SK-MEL-5 (cell line): ENCODE measurements around the gene MEF2D. TPM values are rescaled to one million over a fixed set of nuclear protein-coding genes. Genes with fewer than 3 reads are reported as not detected.
A peak's percentile ranks its signal among the peaks of the same experiment; 100 is the strongest.

ENCODE experiments used
- DNase-seq: peaks from one replicate; pipeline ENCODE4 v3.0.0-alpha.2; 2016; ENCODE audit warnings: low read depth, low spot score
- in situ Hi-C: cut with HindIII; loops from 2 replicates; pipeline ENCODE4 v1.10.0; 2016; ENCODE audit warnings: low sequenced_read_pairs, high pct_unique_total_duplicates, low pct_unique_long_range_greater_than_20kb
- total RNA-seq: library from RNA; depleted of rRNA; stranded (reverse); fragments of >200 nt; shearing (Covaris generic); gene quantifications from 2 replicates; pipeline ENCODE4 v1.2.3, GENCODE V29; 2014

The MEF2D gene
- total RNA-seq, 1 experiment from 2014 or later: 19.9 TPM

DNA sequence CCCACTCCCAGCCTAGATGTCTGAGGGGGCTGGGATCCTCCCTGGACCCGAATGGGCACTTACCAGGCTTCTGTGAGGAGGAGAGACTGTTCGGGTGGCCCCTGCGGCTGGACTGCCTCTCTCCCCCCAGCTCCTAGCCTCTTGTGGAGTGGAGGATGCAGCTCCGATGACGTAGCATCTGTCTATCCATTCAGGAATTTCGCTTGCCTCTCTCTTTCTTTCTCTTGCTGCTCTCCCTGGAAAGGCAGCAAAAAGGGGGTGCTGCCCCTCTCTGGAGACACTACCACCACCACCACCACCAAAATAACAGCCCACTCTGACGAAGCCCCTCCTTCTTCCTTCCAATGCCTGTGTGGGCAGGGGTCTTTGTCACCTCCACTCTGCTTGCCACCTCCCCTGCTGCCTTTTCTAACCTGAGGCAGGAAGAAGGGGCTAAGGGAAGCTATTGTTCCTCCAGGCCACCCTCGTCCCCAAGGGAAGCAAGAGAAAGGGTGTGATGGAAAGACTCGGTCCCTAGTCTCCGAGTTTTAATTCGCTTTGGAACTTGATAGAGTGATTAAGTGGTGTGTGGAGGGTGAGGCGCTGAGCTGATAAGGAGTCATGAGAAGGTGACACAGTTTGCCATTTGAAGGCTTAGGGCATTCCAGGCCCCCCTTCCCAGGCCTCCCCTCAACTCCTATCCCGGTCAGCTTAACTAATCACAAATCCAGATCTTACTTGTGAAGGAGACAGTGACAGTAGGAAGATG is 71.1 kb downstream of the MEF2D start:
- in situ Hi-C loops: no loop called here
- no peak for DNase-seq

DNA sequence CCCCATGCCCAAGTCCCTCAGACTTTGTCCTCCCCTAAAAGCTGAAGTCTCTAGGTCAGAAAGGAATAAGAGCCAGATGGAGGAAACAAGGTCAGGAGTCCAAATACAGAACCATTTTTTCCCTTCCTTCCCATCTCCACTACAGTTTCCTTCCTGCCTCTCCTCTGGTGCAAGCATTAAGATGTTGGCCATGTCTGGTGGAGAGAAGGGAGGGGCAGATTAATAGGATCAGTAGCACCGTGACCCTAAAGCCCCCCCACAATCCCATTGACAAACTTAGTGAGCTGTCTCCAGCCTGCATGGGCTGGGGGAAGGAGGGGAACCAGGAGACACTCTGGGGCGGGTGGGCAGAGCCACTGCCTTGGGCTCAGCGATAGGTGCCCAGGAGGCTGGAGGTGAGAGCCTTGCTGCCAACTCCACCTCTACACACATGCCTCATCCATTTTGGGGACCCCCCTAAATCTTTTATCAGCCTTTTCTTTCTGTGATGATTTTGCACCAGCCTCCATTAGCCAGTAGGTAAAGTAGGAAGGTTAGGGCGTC is 71.8 kb downstream of the MEF2D start:
- in situ Hi-C loops: no loop called here
- no peak for DNase-seq

DNA sequence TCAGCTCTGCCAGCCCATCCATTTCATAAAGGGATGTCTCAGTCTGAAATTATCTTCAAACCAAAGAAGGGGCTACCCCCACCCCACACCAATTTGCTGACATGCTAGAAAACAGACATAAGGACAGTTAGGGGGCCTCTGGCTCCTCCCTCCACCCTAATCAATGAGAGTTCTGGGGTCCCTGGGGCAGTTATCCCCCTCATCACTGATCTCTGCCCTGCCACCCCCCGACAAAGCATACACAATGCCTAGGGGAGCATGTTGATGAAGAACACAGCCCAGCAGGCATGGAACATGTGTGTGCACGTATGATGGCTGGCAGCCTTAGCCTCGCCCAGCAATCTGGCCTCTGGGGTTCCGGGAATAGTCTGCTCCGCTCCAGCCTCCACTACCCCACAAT is 72.6 kb downstream of the MEF2D start:
- no peak for DNase-seq
- in situ Hi-C loops: no loop called here

DNA sequence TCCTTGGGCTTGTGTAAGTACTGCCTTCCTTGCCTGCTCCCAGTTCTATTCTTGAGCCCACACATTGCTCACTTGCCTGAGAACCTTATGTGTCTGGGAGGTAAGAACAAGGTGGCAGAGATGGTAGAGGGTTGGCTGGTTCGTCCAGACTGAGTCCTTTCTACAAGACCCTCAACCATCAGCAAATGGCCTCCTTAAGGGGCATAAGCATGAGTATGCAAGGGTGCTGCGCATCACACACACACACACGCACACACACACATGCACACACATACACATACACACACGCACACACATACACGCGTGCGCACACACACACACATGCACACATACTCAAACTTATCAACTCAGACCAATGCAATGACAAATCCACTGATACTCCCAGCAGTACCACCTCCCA is 74.6 kb downstream of the MEF2D start:
- DNase-seq: no peak
- in situ Hi-C loops: no loop called here

DNA sequence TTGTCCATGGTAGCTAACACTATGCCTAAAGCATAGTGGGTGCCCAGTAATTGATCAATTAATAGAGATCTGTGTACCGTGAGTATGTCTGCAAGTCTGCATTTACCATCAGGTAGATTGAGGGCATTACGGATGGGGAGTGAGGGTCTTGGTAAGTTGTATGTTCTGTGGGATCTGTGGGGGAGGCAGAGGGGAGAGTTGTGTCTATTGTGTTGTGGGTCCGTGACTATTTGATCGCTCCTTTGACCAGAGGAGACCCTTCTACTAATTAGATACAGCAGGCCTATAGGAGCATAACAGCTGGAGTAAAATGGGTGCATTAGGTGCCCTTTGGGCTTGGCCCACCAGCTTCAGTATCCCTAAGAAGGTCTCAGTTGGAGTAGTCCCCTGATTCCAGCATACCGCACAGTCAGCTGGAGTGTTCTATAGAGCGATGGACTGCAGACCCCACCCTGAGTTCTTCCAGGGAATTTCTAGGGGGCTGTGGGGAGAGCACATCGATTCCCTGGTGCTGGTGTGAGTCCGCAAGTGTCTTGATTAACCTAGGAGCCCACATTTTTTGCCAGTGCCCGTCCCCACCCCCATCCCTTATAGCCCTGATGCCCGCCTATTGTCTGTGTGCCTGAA is 75.7 kb downstream of the MEF2D start:
- in situ Hi-C loops: no loop called here

DNA sequence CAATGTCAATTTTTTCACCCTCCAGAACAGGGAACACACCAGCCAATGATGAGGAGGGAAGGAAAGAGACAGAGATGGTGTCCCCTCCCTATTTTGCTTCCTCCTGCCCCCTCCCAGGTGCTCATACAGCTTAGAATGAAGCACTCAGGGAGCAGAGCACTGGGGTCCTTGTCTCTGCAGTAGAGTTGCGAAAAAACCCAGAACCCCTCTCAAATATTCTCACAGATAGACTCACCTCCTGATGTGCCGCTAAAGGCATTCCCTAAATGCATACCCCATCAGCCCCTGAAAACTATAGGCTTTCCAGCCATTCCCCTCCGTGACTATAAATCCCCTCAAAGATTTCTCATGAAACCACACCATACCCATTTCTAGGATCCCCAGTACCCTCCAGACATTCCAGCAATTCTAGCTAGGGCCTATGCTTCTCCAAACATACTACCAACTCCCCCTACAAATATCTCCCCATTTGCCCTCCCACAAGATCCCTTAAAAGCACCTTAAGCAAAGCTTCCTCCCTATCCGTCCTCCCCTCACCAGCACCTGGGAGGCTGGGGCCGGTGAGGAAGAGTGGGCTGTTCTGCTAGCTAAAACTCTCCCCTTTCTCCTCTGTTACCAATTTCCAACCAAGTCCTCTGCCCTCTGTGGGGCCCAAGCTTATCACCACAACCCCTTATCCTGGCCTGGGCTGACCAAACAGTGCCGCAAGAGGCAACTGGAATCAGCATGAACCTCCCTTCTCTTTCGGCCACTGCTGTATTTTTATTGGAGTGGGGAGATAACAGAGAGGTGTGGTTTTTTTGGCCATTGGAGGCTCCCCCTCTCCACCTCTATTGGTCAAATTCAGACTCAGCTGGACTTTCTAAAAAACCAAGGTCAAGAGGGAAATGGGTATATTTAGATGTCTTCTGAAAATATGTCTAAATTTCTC is 76.9 kb downstream of the MEF2D start:
- in situ Hi-C loops: no loop called here
- DNase-seq: no peak

More for the DNA sequence above, 75.7 kb downstream of the MEF2D start:
- no peak for DNase-seq

DNA sequence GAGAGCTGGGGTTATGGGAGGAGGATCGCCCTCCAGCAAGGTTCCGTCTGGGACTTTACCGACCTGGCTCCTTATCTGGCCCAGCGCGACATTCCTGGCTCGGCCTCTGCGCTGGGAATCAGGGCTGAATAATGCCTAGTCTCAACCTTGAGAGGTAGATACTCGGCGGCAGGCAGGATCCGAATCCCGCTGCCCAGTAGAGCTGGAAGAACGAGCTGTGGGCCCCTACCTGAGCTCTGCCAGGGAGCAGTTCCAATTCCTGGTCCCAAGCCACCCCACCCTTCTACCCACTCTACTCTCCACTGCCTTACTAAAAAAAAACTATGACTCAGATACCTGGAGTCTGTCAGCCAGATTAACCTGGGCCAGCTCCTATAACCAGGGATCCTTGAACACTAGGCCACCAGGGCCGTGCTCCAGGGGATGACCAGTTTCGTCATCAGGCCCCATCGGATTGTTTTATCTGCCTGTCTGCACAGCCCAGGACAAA is 77.9 kb downstream of the MEF2D start:
- DNase-seq: no peak
- in situ Hi-C loops: no loop called here

DNA sequence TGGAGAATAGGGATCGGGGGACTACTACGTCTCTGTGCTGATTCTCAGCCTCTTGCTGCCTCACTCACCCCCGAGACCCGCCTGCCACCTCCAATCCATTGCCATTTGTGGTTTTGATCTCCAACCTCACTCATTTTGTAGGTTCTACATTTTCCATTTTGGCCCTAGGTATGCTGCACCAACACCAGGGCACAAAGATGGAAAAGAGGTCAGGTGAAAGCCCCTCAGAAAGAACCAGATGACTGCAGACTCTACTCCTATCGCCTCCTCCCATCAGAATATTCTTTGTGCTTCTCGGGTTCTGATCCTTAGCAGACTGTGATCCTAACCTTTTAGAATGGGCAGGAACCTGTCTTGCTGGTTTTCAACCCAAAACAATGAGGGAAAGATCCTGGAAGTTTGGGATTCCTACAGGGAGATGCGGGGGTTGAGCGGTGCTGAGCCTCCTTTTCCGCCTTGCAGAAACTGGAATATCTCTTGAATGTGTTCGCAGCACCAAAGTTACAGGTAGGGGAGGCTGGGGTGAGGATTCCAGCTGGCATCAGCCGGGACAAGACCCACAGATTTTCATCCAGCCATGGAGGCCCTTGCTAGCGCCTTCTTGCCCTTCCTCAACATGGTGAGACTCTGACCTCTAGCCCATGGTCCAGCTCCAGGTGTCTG is 78.5 kb downstream of the MEF2D start:
- in situ Hi-C loops: no loop called here
- DNase-seq: no peak

DNA sequence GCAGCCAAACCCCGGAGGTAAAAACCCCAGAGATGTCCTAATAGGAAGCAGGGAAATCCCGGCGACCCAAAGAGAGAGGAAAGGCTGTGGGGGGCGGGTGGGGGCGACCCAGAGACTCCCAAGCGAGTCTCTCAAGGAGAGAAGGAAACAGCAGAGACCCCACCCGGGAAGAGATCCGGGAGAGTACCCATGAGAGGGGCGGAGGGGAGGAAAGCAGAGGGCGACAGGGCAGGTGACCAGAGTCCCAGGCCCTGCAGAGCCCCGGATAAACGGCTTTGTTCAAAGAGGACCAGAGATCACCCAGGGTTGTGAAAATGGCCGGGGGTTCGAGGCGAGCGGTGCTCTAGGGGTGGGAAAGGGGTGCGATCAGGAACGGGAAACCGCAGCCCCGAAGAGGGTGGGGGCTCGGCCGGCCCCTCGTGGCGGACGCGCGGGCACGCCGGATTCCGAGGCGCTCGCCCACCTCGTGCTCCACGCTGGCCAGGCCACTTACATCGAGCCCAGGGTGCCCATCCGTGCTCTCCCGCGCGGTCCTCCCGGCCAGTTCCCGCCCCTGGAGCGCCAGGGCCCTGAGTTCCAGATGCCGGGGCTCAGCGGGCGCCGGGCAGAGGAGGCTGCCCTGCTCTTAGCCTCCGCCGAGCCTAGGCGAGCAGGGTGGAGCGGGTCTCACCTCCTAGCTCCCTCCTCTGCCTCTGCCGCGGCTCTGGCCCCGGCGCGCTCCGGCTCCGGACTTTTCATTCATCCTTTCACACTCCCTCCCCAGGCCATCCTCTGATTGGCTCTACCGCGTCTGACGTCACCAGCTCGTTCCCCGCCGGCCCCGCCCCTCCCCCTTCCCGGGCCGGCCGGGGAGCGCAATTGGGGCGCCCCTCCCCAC is 79.3 kb downstream of the MEF2D start:
- peak; percentile 78 for DNase-seq
- in situ Hi-C loops: no loop called here

DNA sequence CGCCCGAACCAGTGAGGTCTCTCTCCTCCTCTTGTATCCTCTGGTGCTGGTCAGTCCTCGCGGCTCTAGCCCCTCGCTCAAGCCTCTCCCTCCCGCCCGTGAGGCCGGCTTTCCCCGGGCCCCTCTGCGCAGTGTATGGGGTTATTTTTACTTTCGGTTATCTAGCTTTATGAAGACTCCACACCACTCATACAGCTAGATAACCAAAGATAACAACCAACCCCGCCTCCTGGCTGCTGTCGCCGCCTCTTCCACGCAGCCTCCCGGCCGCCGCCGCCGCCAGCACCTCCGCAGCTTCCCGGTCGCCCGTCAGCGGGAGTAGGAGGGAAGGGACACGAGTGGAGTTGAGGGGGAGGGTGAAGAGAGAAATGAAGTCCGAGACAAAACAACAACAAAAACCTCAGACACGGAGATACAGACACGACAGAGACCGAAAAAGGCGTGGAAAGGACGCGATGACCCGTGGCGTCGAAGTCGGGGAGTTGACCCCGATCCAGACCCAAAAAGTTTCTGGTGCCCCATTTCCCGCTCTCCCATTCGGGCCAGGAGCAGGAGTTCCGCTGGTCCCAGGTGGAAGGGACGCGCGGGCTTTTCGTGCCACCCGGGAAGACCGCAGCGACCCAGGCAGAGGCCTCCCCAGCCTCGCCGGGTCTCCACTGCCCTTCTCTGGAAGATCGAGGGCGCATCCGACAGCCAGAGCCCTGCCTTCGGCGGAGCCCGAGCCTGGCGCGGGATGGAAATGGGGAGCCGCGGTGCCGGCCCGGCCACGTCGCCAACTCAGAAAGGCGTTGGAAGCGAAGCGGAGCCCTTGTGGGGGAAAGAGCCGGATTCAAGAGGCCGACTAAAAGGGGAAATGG is 80.1 kb downstream of the MEF2D start:
- DNase-seq: no peak
- in situ Hi-C loops: no loop called here

DNA sequence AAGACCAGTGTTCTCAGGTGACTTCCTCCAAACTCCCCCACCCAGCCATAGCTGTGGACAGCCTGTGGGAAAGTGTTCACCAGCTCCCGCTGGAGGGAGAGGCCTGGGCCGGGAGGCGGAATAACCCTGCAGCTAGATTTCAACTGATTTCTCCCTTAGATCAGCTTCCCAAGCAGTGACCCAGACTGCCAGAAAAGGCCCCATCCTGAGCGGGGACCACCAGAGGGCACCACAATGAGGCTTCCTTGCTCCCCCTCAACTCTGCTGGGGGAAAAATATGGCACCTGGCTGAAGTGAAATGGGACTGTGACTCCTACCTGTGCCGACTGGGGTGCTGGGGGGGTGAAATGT is 80.7 kb downstream of the MEF2D start:
- no peak for DNase-seq
- in situ Hi-C loops: no loop called here

DNA sequence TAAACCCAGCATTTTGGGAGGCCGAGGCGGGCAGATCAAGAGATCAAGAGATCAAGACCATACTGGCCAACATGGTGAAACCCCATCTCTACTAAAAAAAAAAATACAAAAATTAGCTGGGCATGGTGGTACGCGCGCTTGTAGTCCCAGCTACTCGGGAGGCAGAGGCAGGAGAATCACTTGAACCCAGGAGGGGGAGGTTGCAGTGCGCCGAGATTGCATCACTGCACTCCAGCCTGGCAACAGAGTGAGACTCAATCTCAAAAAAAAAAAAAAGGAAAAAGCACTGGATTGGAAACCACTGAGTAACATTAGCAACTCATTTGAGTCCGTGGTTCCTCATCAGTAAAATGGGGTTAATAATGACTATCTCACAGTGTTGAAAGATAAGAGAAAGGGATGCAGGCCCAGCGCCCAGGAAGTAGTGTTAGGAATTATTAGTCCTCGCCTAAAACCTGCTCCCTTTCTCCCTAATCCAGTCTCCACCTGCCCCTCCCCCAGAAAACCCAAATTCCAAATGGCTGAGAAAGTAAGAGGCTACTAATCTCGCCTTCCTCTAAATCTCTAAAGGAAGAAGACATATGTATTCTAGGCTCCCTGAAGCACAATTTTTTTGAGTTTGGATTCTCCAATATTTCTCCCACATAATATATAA is 82.0 kb downstream of the MEF2D start:
- no peak for DNase-seq
- in situ Hi-C loops: no loop called here

DNA sequence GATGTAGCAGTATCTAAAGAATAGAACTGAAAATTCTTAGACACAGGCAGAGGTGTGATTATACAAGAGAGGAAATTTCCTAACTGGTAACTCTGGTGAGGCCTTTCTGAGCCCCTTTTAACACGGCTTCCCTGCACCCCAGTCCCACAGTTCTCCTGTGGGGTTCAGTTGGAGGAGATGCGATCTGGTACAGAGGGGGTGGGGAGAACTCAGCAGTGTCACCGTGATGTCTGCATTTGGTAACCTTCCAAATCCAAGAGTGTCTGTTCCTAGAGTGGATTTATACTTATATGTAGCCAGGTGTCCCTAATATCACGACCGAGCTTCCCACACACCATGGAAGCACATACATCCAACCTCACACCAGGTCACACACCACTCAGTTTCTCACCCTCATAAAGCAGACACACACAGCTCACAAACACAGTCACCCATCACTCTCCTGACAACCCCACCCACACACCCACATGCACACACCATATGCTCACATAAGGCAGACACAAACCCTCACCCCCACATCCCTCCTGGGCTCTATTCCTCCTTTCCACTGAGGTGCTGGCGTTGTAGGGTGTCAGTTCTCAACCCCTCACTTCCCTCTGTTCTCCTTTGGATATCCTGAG is 83.1 kb downstream of the MEF2D start:
- in situ Hi-C loops: no loop called here
- DNase-seq: no peak

DNA sequence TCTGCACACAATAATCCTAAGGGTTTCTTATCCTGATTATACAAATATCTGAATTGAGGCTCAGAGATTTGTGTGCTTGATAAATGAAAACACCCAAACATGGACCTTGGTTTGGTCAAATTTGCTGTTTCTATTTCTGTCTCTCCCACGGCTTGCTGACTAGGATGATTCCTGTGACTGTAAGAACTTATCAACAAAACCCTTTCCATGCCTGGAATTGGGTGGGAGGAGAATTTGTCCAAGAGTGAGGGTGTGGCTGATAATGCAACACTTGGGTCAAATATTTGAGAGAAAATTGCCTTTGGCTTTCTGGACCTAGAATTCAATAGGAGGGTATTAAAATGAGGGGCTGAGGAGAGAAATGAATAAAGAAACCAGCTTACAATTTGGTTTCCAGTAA is 83.6 kb downstream of the MEF2D start:
- in situ Hi-C loops: no loop called here
- DNase-seq: no peak

DNA sequence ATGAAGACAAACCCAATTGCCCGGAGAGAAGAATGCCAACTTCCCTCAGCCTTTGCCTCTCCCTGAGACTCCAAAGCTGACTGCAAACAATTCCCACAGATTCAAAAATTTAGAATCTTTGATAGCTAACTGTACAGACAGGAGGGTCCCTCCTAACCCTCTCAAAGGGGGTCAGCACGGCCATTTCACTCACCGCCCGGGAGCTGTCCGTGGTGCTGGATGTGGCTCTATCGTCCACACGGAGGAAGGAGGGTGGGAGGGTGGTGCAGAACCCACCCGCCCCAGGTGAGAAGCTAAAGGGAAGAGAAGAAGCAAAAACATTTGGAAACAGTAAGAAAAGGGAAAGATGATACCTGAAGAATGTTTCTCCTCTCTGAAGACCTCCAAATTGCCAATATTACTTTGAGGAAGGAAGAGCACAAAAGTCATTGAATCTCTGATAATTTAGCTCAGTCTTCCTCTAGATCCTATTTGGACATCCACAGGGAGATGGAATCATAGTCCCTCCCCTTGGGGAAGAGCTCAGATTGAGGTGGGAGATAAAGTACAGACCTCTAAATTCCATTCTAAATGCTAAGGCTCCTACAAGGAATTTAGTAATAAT is 86.0 kb downstream of the MEF2D start:
- in situ Hi-C loops: no loop called here
- DNase-seq: no peak
